ENCODE data around the gene TCEAL9. TPM values are rescaled to one million over a fixed set of nuclear protein-coding genes. Genes with fewer than 3 reads are reported as not detected.

TCEAL9 gene
- total RNA-seq, 1 donor from 2014 or later, result 108 TPM

DNA sequence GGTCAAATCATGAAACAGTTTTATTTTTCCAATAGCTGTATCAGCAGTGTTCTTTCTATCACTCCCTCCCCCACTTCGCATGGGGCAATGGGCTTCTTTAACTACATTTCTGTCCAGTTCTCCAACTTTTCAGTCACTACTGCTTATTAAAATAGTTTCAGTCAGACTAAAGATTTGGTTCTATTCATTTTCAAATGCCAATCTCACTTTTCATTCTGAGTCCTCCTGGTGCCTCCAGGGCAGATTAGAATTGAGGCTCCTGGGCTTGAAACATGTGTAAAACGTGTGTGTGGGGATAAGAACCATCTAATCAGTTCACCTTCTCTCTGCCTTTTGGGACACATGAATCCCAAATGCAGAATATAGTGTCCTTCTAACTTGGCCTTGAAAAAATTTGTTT, 16.6 kb downstream of the TCEAL9 start:
- Mint-ChIP-seq H3K4me1 (peaks cover 11% of the 10 kb centered on the region), H3K36me3 (peaks cover 4% of the 10 kb centered on the region), H3K9me3 (peaks cover 2% of the 10 kb centered on the region), H3K27ac (no peak overlapping the region), H3K4me3 (no peak overlapping the region), H3K27me3 (ENCODE audit: insufficient read depth, low read depth) (peaks cover 9% of the 10 kb centered on the region)
- H3K79me2 ChIP-seq (ENCODE audit: low read depth), result peaks cover 20% of the 10 kb centered on the region
- no peak overlapping the region for H2AFZ ChIP-seq (replicated peaks)
- no peaks in the 10 kb centered on the region for H4K20me1 ChIP-seq (ENCODE audit: low read depth)
- no peaks in the 10 kb centered on the region for H3K9me3 ChIP-seq (ENCODE audit: low read depth)
- peaks cover 6% of the 10 kb centered on the region for H3F3A ChIP-seq (ENCODE audit: low read depth)
- no peaks in the 10 kb centered on the region for H3K36me3 ChIP-seq
- no peak overlapping the region for H3K4me2 ChIP-seq
- DNase-seq (ENCODE audit: low spot score), result no peak
- no peaks in the 10 kb centered on the region for H3K27me3 ChIP-seq
- H3K9ac ChIP-seq, result no peak overlapping the region
- H3K4me3 ChIP-seq, result no peak overlapping the region
- TF ChIP-seq EZH2phosphoT487 (IDR thresholded peaks at IDR 0.05) (no peak), EZH2 (IDR thresholded peaks at IDR 0.05) (no peak)
- TF ChIP-seq, protein P1, sequence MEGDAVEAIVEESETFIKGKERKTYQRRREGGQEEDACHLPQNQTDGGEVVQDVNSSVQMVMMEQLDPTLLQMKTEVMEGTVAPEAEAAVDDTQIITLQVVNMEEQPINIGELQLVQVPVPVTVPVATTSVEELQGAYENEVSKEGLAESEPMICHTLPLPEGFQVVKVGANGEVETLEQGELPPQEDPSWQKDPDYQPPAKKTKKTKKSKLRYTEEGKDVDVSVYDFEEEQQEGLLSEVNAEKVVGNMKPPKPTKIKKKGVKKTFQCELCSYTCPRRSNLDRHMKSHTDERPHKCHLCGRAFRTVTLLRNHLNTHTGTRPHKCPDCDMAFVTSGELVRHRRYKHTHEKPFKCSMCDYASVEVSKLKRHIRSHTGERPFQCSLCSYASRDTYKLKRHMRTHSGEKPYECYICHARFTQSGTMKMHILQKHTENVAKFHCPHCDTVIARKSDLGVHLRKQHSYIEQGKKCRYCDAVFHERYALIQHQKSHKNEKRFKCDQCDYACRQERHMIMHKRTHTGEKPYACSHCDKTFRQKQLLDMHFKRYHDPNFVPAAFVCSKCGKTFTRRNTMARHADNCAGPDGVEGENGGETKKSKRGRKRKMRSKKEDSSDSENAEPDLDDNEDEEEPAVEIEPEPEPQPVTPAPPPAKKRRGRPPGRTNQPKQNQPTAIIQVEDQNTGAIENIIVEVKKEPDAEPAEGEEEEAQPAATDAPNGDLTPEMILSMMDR (IDR thresholded peaks at IDR 0.05), result no peak
- no peak overlapping the region for H3K27ac ChIP-seq
- no peaks in the 10 kb centered on the region for H3K4me1 ChIP-seq

DNA sequence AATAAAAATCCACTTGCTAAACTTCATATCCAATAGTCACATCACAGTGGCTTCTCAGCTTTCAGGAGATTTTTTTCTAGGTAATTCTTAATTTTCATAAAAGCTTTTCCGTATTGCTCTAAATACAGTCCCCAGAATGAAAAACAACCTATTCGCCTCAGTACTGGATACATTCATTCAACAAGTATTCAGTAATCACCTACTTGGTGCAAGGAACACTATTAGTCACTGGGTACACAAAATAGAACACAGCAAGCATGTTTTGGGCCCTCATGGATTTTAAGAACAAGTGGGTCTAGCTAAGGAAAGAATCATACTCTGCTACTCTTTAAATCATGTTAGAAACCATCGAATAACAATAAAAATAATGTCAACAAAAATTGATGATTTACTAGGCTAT, 17.3 kb downstream of the TCEAL9 start:
- Histone ChIP-seq H4K20me1 (ENCODE audit: low read depth) (no peaks in the 10 kb centered on the region), H3K9ac (no peak overlapping the region), H2AFZ (replicated peaks) (no peak overlapping the region), H3K27me3 (no peaks in the 10 kb centered on the region), H3K4me1 (no peaks in the 10 kb centered on the region), H3K9me3 (ENCODE audit: low read depth) (no peaks in the 10 kb centered on the region), H3K79me2 (ENCODE audit: low read depth) (peaks cover 27% of the 10 kb centered on the region), H3K36me3 (no peaks in the 10 kb centered on the region), H3K27ac (no peak overlapping the region), H3F3A (ENCODE audit: low read depth) (peaks cover 11% of the 10 kb centered on the region), H3K4me2 (no peak overlapping the region), H3K4me3 (no peak overlapping the region)
- Mint-ChIP-seq H3K4me3 (no peak overlapping the region), H3K9me3 (peaks cover 2% of the 10 kb centered on the region), H3K27ac (no peak overlapping the region), H3K27me3 (ENCODE audit: insufficient read depth, low read depth) (peaks cover 9% of the 10 kb centered on the region), H3K36me3 (peaks cover 7% of the 10 kb centered on the region), H3K4me1 (peaks cover 16% of the 10 kb centered on the region)
- DNase-seq (ENCODE audit: low spot score), result no peak
- TF ChIP-seq EZH2phosphoT487 (IDR thresholded peaks at IDR 0.05) (no peak), EZH2 (IDR thresholded peaks at IDR 0.05) (no peak)
- TF ChIP-seq, protein P1 (IDR thresholded peaks at IDR 0.05), result no peak

DNA sequence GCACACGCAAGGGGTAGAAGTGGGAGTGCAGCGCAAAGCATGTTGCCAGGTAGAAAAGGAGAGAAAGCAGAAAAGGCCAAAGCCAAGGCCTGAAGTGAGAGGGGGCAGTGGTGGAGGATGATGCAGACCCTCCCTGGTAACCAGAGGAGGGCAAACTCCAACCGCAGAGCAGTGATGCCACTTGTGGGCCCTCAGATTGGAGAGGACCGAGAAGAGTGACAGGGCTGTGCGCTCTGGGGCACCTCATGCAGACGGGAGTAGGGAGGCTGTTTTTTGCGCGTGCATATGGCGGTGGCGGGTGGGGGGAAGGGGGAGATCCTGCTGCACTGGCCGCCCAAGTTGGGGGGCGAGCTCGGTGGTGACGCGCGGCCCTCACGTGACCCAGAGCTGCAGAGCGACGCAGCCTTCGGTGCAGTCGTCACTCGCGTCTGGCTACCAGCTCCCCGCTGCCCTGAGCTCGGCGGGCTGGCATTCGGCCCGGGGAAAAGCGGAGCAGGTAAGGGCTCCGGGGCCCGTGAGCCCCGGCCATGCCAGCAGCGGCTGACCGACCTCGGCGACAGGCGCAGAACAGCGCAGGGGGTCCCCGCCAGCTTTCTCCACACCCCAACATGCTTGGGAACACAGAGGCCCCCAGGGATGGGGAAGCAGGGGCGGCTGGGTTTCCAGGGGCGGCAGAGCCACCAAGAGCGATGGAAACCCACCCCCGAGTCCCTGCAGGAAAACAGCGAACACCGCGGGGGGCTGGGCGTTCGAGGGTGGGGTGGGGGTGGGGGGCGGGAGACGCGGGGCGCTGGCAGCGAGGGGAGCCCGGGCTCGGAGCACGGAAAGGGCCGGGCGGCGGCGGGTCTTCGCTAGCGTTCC, 20.0 kb downstream of the TCEAL9 start, which contains the start of gene BEX3:
Gene BEX3, plus strand, starts transcription at position 421 of the 861 bp plus-strand sequence. CDS start 984 bp downstream, outside the sequence.
- H2AFZ ChIP-seq (replicated peaks), result peak within 1 kb of the TSS; percentile 85
- Mint-ChIP-seq H3K27ac (peak within 1 kb of the TSS; percentile 99), H3K4me3 (peak within 1 kb of the TSS; percentile 94)

More for the DNA sequence above, 20.0 kb downstream of the TCEAL9 start, which contains the start of gene BEX3:
- TF ChIP-seq EZH2 (IDR thresholded peaks at IDR 0.05) (no peak), EZH2phosphoT487 (IDR thresholded peaks at IDR 0.05) (no peak)
- TF ChIP-seq, protein P1 (IDR thresholded peaks at IDR 0.05), result no peak
- Mint-ChIP-seq H3K9me3 (peaks cover 2% of the 10 kb centered on the region), H3K36me3 (peaks cover 11% of the 10 kb centered on the region), H3K27me3 (ENCODE audit: insufficient read depth, low read depth) (peaks cover 9% of the 10 kb centered on the region), H3K4me1 (peaks cover 19% of the 10 kb centered on the region)
- DNase-seq (ENCODE audit: low spot score), result peak; percentile 77
- Histone ChIP-seq H3K36me3 (no peaks in the 10 kb centered on the region), H3K4me3 (peak within 1 kb of the TSS; percentile 78), H3K4me2 (peak within 1 kb of the TSS; percentile 84), H4K20me1 (ENCODE audit: low read depth) (no peaks in the 10 kb centered on the region), H3K27ac (peak within 1 kb of the TSS; percentile 80), H3K27me3 (no peaks in the 10 kb centered on the region), H3K9me3 (ENCODE audit: low read depth) (no peaks in the 10 kb centered on the region), H3K79me2 (ENCODE audit: low read depth) (peaks cover 27% of the 10 kb centered on the region), H3K4me1 (no peaks in the 10 kb centered on the region), H3K9ac (peak within 1 kb of the TSS; percentile 80), H3F3A (ENCODE audit: low read depth) (peaks cover 18% of the 10 kb centered on the region)
